Dermis blood vessel endothelial cell (primary cell): ENCODE measurements around the gene PYROXD2. TPM values are rescaled to one million over a fixed set of nuclear protein-coding genes. Genes with fewer than 3 reads are reported as not detected.
A peak's percentile ranks its signal among the peaks of the same experiment; 100 is the strongest.

Experiments
- DNase-seq: peaks from one replicate; pipeline ENCODE4 v3.0.0; 2010
- total RNA-seq: library from RNA; depleted of rRNA; stranded (reverse); fragments of >200 nt; gene quantifications from 2 replicates; pipeline ENCODE4 v1.2.3, GENCODE V29; 2014

The PYROXD2 gene
- total RNA-seq, 1 donor from 2014 or later, result 3.6 TPM

DNA sequence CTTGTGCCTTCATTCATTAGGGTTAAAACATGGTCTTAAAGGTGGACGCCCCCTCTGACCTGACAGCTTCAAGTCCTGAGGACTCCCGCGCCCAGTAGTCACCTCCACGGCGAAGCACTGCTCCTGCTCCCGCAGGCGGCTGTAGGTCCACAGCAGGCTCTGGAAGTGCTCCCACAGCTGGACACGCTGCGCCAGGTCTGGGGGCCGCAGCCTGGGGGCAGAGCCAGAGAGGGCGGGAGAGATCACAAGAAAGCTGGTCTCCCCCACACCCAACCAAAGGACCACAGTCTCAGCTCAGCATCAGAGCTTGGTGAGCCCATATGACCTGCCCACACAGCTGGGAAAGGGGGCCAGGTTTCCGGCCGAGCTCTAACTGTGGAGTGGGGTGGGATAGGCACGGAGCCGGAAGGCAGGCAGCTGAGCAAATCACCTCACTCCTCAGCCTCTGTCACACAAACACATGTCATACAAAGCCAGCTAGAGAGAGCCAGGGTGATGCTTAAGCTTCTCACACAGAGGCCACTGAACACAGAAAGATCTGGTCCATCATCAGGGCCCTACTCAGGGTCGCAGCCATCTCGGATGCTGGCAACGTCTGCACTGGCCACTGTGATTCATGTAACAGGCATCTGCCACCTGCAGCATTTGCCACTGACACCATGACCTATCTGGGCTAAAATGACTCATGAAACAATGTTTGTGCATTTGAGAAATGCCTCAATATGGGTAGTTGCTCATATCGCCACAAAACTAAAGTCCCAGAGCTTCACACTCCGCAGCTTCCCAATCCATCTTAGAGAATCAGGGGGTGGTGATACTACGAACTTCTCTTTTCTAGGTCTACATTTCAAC, 19.1 kb upstream of the PYROXD2 start:
- peak; percentile 62 for DNase-seq

GRCh38 chr10:98433371-98433770, 18.4 kb upstream of the PYROXD2 start:
- no peak for DNase-seq

GRCh38 chr10:98432330-98432729, 17.3 kb upstream of the PYROXD2 start:
- DNase-seq, result no peak

DNA sequence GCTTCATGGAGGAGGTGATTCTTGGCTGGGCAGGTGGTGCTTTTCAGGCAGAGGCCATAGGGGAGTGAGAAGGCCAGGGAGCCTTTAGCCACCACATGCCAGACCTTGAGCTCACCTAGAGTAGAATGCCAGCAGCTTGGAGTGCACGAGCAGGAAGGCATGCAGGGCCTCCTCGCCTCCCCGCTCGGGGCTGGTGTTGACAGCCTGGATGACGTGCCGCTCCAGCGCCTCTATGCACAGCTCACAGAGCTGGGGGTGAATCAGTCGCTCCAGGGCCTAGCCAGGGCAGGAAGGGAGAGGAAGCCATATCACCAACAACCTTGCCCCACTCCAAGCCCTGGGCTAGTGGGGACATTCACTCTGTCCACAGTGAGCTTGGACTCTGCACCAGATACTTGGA, 16.0 kb upstream of the PYROXD2 start:
- no peak for DNase-seq

DNA sequence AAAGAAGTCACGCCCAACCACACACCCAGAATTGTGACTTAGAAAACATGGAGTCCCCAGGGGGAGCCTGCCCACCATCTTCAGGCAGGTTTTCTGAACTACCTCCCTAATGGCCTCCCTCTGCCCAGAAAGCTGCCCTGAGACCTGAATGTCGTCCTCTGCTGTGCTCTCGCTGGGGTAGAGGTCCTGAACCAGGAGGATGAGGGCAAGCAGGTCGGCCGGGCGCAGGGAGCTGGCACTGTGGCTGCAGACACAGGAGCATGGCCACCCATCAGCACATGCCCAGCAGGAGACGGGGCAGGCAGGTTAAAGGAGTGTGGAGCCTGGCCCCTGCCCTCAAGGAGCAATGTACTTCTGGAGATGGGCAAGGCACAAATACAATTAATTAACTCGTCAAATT, 15.4 kb upstream of the PYROXD2 start:
- no peak for DNase-seq

GRCh38 chr10:98429320-98430072, 14.5 kb upstream of the PYROXD2 start:
- no peak for DNase-seq

DNA sequence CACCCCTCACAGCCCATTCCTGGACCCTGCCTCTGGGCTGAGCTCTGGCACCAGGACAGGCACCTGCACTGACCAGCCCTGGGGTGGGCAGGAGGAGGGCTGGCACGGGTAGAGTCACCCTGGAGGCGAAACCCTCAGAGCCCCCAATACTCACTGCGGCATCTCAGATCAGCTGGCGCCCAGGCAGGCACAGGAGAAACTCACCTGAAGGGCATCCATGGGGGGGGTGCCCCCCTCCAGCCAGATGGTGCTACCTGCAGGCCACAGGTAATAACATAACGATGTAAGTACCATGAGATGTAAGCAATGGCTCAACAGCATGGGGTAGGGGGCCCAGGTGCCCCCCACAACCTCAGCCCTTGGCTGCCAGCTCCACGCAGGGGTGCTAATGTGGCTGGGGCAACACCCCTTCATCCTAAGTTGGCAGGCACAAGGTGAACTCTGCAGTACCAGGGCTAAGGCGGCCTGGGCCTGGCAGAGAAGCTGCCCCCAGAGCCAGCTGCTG, 12.1 kb upstream of the PYROXD2 start:
- DNase-seq, result no peak

DNA sequence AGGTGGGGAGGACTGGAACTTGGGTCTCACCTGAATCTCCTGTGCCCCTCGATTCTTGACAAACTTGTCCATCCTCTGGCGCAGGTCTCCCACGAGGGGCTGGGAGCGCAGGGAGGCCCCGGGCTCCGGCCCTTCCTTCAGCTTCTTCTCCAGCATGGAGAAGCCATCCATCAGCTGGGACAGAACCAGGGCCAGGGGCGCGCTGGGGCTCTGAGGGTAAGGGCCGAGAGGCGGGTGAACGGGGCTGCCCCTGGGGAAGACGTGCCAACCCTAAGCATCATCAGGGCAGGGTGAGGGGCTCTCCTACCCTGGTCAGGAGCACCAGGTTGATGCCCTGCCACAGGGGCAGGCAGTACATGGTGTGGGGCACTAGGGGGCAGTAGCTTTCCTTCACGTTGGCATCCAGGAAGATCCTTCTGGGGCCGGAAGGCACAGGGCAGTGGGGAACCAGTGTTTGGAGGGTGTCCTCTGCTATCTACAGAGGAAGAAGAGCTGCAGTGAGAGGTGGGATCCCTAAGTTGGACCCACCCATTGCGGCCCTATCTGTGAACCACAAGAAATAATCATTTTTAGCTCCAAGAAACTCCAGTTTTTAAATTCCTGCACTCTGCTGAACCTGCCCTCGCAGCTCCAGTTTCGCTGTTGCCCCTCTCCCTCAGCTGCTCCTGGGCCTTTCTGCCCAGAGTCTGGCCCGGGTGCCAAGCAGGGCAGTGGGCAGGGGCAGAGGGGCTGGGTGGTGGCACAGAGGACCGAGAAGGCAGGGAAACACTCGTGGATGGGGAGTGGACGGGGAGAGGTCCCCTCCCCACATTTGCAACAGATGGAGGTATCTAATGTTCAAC, 10.8 kb upstream of the PYROXD2 start:
- DNase-seq, result peak; percentile 75

GRCh38 chr10:98424295-98425254, 9.6 kb upstream of the PYROXD2 start:
- DNase-seq, result no peak

- DNase-seq, result peak; percentile 48
These were observed 8.7 kb upstream of the PYROXD2 start for GRCh38 chr10:98423691-98424120.

GRCh38 chr10:98422182-98422581, 7.2 kb upstream of the PYROXD2 start:
- no peak for DNase-seq

GRCh38 chr10:98420786-98421185, 5.8 kb upstream of the PYROXD2 start:
- no peak for DNase-seq

- DNase-seq, result no peak
These were observed 4.7 kb upstream of the PYROXD2 start for GRCh38 chr10:98419469-98420261.

DNA sequence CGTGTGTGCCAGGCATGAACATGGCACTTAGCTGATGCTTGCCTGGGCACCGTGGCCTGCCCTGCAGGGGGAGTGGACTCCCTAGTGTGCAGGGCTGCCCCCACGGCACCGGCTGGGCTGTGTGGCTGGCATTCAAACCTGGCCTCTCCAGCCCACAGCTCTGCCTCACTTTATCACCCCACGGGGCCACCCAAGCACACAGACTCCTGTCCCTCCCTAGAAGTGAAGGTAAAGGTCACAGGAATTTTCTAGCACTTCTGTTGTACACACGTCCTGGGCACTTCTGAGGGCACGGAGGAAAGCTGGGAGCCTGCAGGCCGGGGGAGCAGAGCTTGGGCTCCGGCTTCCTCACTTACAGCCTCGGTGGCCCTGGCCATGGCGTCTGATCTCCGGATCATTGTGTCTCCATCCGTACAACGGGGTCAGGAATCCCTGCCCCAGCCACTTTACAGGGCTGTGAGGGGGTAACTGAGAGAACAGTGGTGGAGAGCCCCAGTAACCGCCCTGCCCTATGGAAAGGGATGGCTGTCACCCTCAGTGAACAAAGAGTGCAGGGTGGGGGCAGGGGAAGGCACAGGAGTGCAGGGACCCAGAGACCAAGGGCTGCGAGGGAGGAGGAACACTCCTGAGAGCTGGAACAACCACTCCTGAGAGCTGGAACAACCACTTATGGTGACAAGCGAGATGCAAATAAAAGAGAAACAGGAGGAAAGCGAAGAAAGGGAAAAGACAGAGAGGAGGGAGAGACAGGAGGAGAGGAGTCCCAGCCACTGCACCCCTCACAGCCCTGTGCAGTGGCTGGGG, 3.9 kb upstream of the PYROXD2 start:
- DNase-seq, result no peak

- DNase-seq, result no peak
These were observed 3.1 kb upstream of the PYROXD2 start for GRCh38 chr10:98417973-98418664.

GRCh38 chr10:98417481-98417959, 2.5 kb upstream of the PYROXD2 start:
- no peak for DNase-seq

DNA sequence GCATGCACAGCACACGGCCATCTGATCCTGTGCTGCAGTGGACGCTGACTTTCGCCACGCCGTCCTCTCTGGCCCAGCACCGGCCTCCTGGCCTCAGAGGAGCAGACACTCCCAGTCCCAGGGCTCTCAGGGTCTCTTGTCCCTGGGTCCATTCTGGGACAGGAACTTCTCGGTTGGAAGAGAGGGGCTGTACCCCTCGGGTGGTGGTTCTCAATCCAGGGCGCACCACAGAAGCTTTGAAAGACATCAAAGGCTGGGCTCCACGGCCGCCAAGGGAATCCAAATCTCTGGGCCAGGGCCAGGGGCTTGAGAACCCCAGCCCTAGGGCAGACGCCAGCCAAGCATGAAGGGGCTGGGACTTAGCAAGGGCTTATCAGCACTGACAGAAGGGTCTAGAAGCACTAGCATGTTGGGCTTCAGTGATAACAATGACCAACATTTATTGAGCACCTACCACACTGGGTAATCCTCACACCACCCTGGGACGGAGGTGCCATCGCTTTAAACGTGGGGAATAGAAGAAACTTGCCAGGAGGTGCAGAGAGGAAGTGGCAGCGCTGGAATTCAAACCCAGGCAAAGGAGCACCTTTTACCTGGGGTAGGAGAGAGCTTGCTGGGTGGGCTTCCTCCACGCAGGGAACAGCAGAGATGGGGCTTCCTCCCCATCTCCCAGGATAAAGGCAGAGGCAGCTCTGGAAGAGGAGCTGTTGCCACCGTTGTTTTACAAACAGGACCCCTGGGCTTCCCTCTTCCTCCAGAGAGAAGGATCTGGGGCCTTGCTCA, 1.8 kb upstream of the PYROXD2 start:
- no peak for DNase-seq

DNA sequence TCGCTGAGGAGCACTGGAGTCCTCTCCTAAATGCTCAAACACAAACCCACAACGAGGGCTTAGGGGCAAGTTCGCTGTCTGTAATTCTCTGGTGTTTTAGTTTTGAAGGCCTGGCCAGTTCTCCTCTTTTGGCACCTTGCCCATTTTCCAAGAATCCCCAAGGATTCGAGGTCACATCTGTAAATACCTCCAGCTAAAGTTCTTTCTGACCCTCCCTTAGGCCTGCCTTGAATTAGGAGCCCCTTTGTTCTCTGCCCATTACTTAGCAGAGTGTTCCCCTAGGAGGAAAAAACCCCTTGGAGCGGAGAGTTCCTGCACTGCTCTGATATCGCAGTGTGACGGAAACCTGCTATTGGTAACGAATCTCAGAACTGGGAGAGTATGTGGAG, 743 bp upstream of the PYROXD2 start:
- DNase-seq, result peak; percentile 30
